Activated CD4-positive, alpha-beta T cell treated with anti-CD3 and anti-CD28 coated beads, Interleukin-2, amount 10 ng/mL, durations not matched to agents 24 days and 14 days (primary cell): ENCODE results near the gene SLC35A2. TPM values are rescaled to one million over a fixed set of nuclear protein-coding genes. Genes with fewer than 3 reads are reported as not detected.

Experiments used
- DNase-seq: peaks from one replicate; pipeline ENCODE4 v3.0.0; 2022
- H3K27ac Mint-ChIP-seq: one replicate; pipeline ENCODE4 v1.8.0; 2022; ENCODE audit warnings: mild to moderate bottlenecking, mixed read lengths
- H3K27me3 Mint-ChIP-seq: one replicate; pipeline ENCODE4 v1.8.0; 2022; ENCODE audit warnings: mixed read lengths
- H3K36me3 Mint-ChIP-seq: one replicate; pipeline ENCODE4 v1.8.0; 2022; ENCODE audit warnings: low read depth, mild to moderate bottlenecking, mixed read lengths
- H3K4me1 Mint-ChIP-seq: one replicate; pipeline ENCODE4 v1.8.0; 2021; ENCODE audit warnings: mixed read lengths
- H3K4me3 Mint-ChIP-seq: one replicate; pipeline ENCODE4 v1.8.0; 2022; ENCODE audit warnings: mild to moderate bottlenecking, moderate library complexity, mixed read lengths
- H3K9me3 Mint-ChIP-seq: one replicate; pipeline ENCODE4 v1.8.0; 2021; ENCODE audit warnings: mixed read lengths
- intact Hi-C: fragments of 100-400 bp; cut with micrococcal nuclease; formaldehyde crosslinking; loops from one replicate; pipeline ENCODE4 v1.15.1; 2023
- total RNA-seq: library from RNA; stranded (reverse); gene quantifications from 2 replicates; pipeline ENCODE4 v1.2.3, GENCODE V29; 2022

Gene SLC35A2
- total RNA-seq, 1 donor from 2014 or later = 19.5 TPM

DNA sequence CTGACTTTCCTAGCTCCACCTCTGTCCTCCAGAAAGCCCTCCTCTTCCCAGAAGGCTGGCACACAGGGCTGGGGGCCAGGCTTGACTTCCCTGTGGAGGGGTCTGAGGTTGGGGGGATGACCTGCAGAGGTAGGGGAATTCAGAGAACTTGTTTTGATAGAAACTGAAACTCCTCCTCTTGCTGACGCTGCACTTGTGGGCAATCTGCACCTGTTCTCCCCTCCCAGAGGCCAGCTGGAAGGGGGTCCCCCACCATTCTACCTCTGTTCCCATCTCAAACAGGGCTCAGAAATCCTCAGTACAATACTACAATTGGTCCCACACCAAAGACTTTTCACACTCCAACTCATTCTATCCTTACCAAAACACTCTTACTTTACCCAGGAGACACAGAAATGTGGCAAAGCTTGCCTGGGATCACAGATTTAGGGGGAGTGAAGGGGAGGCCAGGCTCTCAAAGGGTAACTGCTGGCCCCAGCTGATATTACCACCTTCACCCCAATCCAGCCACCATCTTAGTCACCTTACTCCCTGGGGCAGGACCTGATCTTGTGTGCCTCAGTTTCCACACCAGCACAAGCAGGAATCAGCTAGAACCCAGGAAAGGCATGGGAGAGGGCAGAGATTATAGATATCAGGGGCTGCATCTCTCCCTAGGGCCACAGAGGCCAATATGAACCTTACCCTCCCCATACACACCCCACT lies 27.4 kb upstream of the SLC35A2 start:
- Mint-ChIP-seq H3K9me3 (no peaks in the 10 kb centered on the region), H3K27ac (peak overlapping the region; percentile 96), H3K4me1 (peaks cover 81% of the 10 kb centered on the region), H3K36me3 (peaks cover 60% of the 10 kb centered on the region), H3K27me3 (no peaks in the 10 kb centered on the region), H3K4me3 (peak overlapping the region; percentile 82)
- peak; percentile 93 for DNase-seq
- intact Hi-C loops = loop anchor here (5.0 kb wide), 1 partner anchor 333 kb away; no protein-coding TSS in a partner anchor

- peaks cover 54% of the 10 kb centered on the region for H3K36me3 Mint-ChIP-seq
- H3K27ac Mint-ChIP-seq = peak overlapping the region; percentile 96
- peak; percentile 96 for DNase-seq
- no peaks in the 10 kb centered on the region for H3K27me3 Mint-ChIP-seq
- intact Hi-C loops = loop anchor here (1.0 to 5.0 kb wide), 3 partner anchors 18 to 335 kb away; partner anchors contain the start of gene PIM2
- H3K4me3 Mint-ChIP-seq = peak overlapping the region; percentile 82
- H3K9me3 Mint-ChIP-seq = no peaks in the 10 kb centered on the region
- H3K4me1 Mint-ChIP-seq = peaks cover 72% of the 10 kb centered on the region
These were observed 25.8 kb upstream of the SLC35A2 start for GRCh38 chrX:48937054-48937907.

DNA sequence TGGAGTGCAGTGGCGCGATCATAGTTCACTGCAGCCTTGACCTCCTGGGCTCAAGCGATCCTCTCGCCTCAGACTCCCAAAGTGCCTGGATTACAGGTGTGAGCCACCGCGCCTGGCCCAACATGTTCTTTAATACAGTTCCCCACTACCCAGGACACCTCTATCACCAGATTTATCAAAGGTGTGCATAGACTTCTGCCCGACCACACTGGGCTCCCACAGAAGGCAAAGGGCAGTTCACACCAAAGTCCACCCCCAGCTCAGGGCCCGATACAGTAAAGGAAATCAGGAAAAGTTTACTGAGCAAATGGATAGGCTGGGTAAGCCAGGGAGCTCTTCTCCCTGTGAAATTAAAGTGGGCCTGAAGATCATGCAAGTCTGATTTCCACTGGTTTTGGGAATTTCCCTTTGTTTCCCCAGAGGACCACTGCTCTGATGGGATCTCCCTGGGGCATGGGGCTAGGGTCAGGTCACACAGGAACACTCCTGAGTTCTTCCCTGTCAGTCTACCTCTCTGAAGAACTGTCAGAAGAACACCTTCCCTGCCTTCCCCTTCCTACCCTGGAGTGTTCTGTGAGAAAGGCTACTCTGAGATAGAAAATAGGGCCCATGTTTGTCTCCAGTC lies 25.1 kb upstream of the SLC35A2 start:
- peaks cover 49% of the 10 kb centered on the region for H3K36me3 Mint-ChIP-seq
- peak overlapping the region; percentile 82 for H3K4me3 Mint-ChIP-seq
- intact Hi-C loops = loop anchor here (1.0 to 5.0 kb wide), 3 partner anchors 17 to 336 kb away; partner anchors contain the start of gene PIM2
- peak overlapping the region; percentile 96 for H3K27ac Mint-ChIP-seq
- no peaks in the 10 kb centered on the region for H3K27me3 Mint-ChIP-seq
- H3K9me3 Mint-ChIP-seq = no peaks in the 10 kb centered on the region
- DNase-seq = no peak
- peaks cover 64% of the 10 kb centered on the region for H3K4me1 Mint-ChIP-seq

DNA sequence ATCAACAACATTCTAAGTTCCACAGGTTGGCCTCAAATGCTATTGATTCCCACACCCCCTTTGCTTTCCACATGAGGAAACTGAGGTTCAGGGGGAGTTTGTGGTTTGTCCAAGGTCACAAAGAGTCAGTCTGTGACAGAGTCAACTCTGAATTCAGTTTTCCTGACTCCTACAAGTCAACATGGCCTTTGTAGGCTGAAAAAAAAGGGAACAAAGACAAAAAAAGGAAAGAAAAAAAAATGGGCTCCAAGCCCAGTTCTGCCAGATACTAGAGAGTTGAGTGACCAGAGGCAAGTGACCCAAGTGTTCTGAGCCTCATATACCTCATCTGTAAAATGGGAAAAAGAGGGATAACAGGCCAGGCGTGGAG lies 23.8 kb upstream of the SLC35A2 start:
- intact Hi-C loops = loop anchor here (5.0 kb wide), 1 partner anchor 337 kb away; no protein-coding TSS in a partner anchor
- H3K36me3 Mint-ChIP-seq = peaks cover 49% of the 10 kb centered on the region
- peak overlapping the region; percentile 78 for H3K4me3 Mint-ChIP-seq
- no peaks in the 10 kb centered on the region for H3K27me3 Mint-ChIP-seq
- no peak for DNase-seq
- H3K4me1 Mint-ChIP-seq = peaks cover 57% of the 10 kb centered on the region
- H3K9me3 Mint-ChIP-seq = no peaks in the 10 kb centered on the region
- H3K27ac Mint-ChIP-seq = peak overlapping the region; percentile 96

- Mint-ChIP-seq H3K36me3 (peaks cover 48% of the 10 kb centered on the region), H3K4me1 (peaks cover 52% of the 10 kb centered on the region)
- intact Hi-C loops = loop anchor here (5.0 kb wide), 1 partner anchor 338 kb away; no protein-coding TSS in a partner anchor
These were observed 23.3 kb upstream of the SLC35A2 start for GRCh38 chrX:48934581-48935300.

GRCh38 chrX:48933757-48934156 lies 22.3 kb upstream of the SLC35A2 start:
- Mint-ChIP-seq H3K36me3 (peaks cover 51% of the 10 kb centered on the region), H3K27me3 (no peaks in the 10 kb centered on the region), H3K27ac (peak overlapping the region; percentile 96), H3K4me3 (peak overlapping the region; percentile 78), H3K4me1 (peaks cover 42% of the 10 kb centered on the region), H3K9me3 (no peaks in the 10 kb centered on the region)
- intact Hi-C loops = no loop called here
- DNase-seq = no peak

More at GRCh38 chrX:48934581-48935300, 23.3 kb upstream of the SLC35A2 start:
- Mint-ChIP-seq H3K9me3 (no peaks in the 10 kb centered on the region), H3K27me3 (no peaks in the 10 kb centered on the region), H3K27ac (peak overlapping the region; percentile 96), H3K4me3 (peak overlapping the region; percentile 78)
- peak; percentile 83 for DNase-seq

DNA sequence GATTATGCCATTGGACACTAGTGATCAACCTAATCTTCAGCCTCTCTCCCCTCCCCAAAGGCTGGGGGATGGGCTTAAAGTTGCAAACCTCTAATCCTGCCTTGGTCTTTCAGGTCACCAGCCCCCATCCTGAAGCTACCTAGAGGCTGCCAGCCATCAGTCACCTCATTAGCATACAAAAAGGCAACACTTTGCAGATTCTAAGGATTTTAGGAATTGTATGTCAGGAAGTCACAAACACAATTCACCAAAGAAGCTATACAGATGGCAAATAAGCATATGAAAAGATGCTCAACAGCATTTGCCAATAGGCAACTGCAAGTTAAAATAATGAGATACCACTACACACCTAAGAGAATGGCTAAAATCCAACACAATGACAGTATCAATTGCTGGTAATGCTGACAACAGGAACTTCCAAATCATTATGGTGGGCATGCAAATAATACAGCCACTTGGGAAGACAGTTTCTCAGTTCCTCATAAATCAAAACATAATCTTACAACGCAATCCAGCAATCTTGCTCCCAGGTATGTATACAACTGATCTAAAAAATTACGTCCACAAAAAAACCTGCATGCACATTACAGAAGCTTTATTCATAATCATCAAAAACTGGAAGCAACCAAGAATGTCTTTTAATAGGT lies 16.4 kb upstream of the SLC35A2 start:
- intact Hi-C loops = no loop called here
- Mint-ChIP-seq H3K9me3 (no peaks in the 10 kb centered on the region), H3K4me1 (peaks cover 17% of the 10 kb centered on the region), H3K27ac (no peak overlapping the region), H3K36me3 (peaks cover 39% of the 10 kb centered on the region), H3K27me3 (no peaks in the 10 kb centered on the region), H3K4me3 (no peak overlapping the region)
- DNase-seq = no peak

- DNase-seq = no peak
These were observed 15.7 kb upstream of the SLC35A2 start for GRCh38 chrX:48927123-48927522.

GRCh38 chrX:48924270-48924669 lies 12.8 kb upstream of the SLC35A2 start:
- peak overlapping the region; percentile 7 for H3K4me3 Mint-ChIP-seq
- H3K36me3 Mint-ChIP-seq = peaks cover 36% of the 10 kb centered on the region
- H3K27me3 Mint-ChIP-seq = no peaks in the 10 kb centered on the region
- peak overlapping the region; percentile 50 for H3K27ac Mint-ChIP-seq
- H3K4me1 Mint-ChIP-seq = peaks cover 36% of the 10 kb centered on the region
- intact Hi-C loops = no loop called here
- no peak for DNase-seq
- H3K9me3 Mint-ChIP-seq = no peaks in the 10 kb centered on the region

More at GRCh38 chrX:48927123-48927522, 15.7 kb upstream of the SLC35A2 start:
- Mint-ChIP-seq H3K36me3 (peaks cover 40% of the 10 kb centered on the region), H3K4me1 (peaks cover 18% of the 10 kb centered on the region), H3K27ac (no peak overlapping the region), H3K27me3 (no peaks in the 10 kb centered on the region), H3K4me3 (no peak overlapping the region), H3K9me3 (no peaks in the 10 kb centered on the region)
- intact Hi-C loops = no loop called here

DNA sequence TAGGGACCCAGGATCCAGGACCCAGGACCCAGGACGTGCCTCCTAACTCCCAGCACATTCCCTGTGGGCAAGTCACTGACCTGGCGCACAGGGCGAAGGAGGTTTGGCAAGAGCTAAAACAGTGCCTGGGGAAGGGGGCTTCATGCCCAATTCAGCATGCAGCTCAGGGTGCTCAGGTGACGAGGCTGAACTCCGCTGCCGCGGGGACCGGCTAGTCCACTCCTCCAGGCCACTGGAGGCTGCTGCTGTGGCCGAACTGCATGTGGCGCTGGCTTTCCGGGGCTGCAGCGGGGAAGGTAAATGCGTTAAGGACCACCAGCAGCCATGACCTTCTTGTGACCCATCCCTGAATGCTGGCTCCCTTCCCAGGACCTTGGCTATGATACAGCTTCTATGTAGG lies 12.3 kb upstream of the SLC35A2 start:
- no peak for DNase-seq
- no peaks in the 10 kb centered on the region for H3K9me3 Mint-ChIP-seq
- peaks cover 36% of the 10 kb centered on the region for H3K36me3 Mint-ChIP-seq
- no peak overlapping the region for H3K4me3 Mint-ChIP-seq
- H3K27me3 Mint-ChIP-seq = no peaks in the 10 kb centered on the region
- H3K27ac Mint-ChIP-seq = peak overlapping the region; percentile 50
- H3K4me1 Mint-ChIP-seq = peaks cover 36% of the 10 kb centered on the region
- intact Hi-C loops = no loop called here

- DNase-seq = no peak
- Mint-ChIP-seq H3K9me3 (no peaks in the 10 kb centered on the region), H3K4me3 (peak overlapping the region; percentile 96), H3K27me3 (no peaks in the 10 kb centered on the region), H3K36me3 (peaks cover 59% of the 10 kb centered on the region), H3K4me1 (peaks cover 31% of the 10 kb centered on the region), H3K27ac (peak overlapping the region; percentile 95)
- intact Hi-C loops = no loop called here
These were observed 9.3 kb upstream of the SLC35A2 start for GRCh38 chrX:48920718-48921104.

- Mint-ChIP-seq H3K27ac (peak overlapping the region; percentile 95), H3K27me3 (no peaks in the 10 kb centered on the region), H3K4me1 (peaks cover 29% of the 10 kb centered on the region), H3K36me3 (peaks cover 59% of the 10 kb centered on the region), H3K4me3 (peak overlapping the region; percentile 96), H3K9me3 (no peaks in the 10 kb centered on the region)
- DNase-seq = peak; percentile 81
- intact Hi-C loops = loop anchor here (1.0 to 5.0 kb wide), 6 partner anchors 17 to 1703 kb away; partner anchors contain the start of genes CDK16, HDAC6 and TFE3
These were observed 8.7 kb upstream of the SLC35A2 start for GRCh38 chrX:48919947-48920717.
